GM18526 (cell line): Measurements from ENCODE around the gene DLG5.

Experiments
- POLR2A ChIP-seq: IDR thresholded peaks from 3 replicates; pipeline ENCODE4 v1.6.1; 2011; ENCODE audit not compliant: insufficient read length; ENCODE audit errors: extremely low read depth

The DLG5 gene

DNA sequence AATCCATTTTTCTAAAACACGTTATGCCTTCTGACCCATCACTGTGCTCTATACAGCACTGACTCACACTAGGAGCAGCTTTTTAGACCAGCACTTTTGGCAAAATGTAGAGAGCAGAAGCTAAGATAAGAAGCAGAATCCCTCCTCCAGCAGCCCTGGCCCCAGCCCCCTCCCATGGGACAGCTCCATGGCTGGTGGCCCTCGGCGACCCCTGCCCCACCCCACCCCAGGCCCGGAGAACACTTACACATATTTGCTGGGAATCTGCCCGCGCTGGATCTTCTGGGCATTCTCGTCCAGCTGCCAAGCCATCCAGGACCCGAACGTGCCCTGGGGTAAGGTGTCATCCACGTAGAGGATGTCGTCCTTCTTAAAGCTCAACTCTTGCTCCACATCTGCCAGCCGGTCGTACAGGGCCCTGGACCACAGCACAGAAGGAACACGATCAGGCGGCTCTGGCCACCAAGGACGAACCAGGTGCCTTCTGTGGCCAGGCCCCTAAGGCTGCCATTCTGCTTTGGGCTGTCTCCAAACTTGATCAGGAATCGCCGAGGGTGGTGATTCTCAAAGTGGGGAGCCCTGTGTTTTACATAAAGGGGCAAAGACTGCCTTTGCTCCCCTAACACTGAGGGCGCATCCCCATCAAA is 119.9 kb downstream of the DLG5 start:
- TF ChIP-seq POLR2A: no peak

DNA sequence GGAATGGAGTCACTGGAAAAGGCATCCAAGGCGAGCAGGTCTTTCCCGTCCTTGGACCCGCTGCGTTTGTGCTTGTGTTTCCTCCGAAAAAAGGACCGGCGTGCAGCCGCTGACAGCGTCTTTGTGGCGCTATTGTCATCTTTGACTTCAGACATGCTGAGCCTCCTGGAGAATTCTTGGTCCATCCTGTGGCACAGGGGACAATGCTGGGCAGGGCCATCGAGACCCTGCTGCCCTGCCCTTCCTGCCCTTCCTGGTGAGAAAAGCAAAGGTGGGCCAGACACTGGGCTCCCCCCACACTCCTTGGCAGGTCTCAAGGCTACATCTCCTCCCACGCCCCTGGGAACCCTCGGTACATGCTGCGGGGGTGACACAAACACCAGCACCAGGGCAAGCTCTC is 120.9 kb downstream of the DLG5 start:
- TF ChIP-seq POLR2A: no peak

DNA sequence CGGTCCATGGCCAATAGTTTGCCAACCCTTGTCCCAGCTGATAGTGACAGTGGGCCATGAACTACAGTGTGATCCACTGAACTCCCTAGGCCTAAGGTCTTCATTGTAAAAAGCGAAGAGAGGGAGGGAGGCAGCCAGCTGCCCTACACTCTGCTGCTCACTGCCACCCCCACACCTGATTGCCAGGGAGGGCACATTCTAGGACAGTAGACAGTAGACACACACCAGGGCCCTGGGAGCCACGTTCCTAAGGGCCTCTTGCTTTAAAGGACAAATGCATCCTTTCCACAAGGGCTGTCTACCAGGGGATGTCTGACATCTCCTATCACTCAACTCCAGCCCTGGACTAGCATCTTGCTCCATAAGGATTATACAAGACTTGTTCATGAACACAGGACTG is 122.2 kb downstream of the DLG5 start:
- TF ChIP-seq POLR2A: no peak

DNA sequence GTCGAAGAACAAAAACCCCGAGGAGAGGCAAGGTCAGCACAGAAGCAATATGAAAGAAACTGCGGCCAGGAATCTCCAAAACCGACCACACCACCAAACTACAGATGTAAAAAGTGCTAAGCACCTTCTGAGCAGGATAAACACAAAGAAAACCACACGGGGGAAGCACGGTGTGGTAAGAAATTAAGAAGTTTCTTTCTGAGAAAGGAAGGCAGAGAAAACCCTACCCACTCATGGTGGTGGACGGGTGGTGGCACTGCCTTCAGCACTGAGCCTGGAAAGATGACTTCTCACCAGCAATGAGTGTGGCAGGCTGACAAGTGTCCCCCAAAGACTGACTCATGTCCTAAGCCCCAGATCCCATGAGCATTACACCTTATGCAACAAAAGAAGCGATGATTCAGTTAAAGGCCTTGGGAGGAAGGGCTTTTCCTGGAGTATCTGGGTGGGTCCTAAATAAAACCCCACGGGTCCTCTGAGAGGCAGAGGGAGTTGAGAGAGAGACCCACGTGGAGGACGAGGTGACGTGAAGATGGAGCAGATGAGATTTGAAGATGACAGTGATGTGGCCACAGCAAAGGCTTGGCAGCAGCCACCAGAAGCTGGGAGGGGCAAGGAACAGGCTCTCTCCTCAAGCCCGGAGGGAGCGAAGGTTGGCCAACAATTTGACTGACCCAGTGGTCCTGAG is 124.9 kb downstream of the DLG5 start:
- TF ChIP-seq POLR2A: no peak

DNA sequence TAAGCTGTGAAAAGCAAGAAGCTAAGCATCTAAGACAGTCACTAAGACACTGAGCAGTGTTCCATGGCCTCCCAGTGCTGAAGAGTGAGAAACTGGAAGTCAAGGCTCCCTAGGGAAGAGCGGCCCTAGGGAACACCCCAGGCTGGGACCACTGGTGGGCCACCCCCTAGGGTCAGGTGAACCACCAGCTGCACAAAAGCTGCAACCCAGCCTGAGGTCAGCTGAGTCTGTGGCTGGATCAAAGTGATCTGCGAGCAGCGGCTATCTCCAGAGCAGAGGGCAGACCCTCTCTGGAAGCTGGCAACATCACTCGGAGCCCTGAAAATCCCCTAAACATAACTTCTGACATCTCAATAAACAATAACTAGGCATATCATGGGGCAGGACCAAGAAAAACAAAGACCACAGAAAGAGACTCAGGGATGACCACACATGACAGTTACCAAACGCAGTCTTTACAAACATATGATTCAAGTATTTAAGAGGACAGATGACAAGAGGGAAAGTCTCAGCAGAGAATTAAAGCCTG is 125.8 kb downstream of the DLG5 start:
- TF ChIP-seq POLR2A: no peak

DNA sequence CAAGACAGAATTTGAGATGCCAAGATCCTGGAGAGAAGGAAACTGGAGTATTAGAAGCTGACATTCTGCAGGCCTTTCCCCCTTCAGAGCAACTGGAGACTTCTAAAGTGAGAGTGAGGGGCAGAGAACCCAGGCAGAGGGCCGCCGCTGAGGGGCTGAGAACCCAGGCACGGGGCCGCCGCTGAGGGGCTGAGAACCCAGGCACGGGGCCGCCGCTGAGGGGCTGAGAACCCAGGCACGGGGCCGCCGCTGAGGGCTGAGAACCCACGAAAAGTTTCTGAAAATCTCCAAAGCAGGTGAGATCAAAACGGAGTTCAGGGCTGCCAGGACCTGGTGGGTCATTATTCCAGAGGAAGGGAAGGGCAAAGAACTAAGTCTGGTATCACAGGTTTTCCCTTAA is 126.2 kb downstream of the DLG5 start:
- TF ChIP-seq POLR2A: no peak

DNA sequence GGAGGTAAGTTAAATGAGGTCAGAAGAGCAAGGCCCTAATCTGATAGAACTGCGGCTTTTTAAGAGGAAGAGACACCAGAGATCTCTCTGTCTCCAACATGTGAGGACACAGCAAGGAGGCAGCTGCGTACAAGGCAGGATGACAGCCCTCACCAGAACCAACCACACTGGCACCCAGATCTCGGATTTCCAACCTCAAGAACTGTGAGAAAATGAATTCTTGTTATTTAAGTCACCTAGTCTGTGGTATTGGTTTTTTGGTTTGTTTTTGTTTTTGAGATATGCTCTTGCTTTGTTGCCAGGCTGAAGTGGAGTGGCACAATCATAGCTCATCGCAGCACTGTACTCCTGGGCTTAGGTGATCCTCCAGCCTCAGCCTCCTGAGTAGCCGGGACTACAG is 127.2 kb downstream of the DLG5 start:
- no peak for TF ChIP-seq POLR2A

DNA sequence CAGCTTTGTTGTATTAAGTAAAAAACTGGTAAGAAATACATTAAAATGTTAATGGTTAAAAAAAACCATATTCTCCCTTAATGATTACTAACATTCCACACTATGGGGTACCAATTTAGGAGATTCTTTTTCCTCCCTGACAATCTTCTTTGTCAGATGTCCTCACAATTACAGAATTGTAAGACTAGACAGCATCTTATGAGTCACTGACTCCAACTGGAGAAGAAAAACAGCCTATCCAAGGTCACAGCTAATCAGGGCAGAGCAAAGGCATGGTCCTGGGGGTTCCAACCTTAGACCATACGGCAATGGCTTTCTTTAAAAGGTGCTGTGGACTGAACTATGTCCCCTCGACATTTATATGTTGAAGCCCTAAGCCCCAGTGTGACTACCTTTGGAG is 127.6 kb downstream of the DLG5 start:
- no peak for TF ChIP-seq POLR2A

DNA sequence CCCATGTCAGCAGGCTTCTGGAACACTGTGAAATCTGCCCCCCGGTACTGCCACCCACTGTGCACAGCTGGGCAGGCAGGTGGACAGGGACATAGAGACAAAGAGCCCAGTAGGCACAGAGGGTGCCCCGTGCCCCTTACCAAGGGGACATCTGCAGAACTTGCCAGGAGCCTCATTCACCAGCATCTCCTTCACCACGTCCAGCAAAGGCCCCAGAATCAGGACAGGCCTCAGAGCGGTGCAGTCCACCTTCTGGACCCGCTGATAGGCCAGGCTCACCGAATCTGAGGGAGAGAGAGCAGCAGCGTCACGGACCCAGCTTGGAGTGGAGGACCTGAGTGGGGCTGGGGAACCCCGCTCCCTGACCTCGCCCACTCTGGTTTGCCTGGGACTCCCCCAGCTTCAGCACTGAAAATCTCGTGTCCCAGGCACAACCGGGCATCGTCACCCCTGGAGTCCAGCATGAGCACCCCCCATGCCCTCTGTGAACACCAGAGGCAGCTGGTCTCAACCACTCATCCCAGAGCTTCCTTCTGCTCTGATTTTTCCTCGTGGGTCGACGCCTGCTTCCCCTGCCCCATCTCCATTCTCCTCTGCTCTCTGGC is 130.1 kb downstream of the DLG5 start:
- TF ChIP-seq POLR2A: no peak

DNA sequence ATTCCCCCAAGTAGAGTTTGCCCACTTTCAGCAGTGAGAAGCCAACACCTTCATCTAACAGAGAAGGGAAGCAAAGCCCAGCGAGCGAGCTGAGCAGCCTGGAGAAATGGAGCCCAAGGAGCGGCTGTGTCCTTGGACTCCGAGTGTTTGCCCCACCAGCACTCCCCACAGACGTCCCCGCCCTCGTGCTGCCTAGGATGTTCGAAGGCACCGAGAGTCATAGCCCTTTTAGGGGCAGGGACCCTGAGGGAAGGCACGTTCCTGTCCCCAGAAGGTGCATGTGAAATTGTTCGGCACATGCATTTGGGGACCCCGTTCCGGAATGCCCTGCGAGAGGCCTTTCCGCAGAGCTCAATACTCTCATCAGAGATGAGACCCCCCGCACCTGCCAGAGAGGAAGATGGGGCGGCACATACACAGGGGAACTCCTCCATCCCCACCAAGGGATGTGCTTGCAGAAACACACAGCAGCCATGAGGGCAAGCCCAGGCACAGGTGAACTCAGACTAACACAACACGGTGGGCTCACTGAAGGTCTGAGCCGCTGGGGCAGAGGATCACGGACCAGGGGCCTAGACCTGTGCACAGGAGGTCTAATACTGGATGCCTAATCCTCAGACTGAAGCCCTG is 131.0 kb downstream of the DLG5 start:
- TF ChIP-seq POLR2A: no peak

DNA sequence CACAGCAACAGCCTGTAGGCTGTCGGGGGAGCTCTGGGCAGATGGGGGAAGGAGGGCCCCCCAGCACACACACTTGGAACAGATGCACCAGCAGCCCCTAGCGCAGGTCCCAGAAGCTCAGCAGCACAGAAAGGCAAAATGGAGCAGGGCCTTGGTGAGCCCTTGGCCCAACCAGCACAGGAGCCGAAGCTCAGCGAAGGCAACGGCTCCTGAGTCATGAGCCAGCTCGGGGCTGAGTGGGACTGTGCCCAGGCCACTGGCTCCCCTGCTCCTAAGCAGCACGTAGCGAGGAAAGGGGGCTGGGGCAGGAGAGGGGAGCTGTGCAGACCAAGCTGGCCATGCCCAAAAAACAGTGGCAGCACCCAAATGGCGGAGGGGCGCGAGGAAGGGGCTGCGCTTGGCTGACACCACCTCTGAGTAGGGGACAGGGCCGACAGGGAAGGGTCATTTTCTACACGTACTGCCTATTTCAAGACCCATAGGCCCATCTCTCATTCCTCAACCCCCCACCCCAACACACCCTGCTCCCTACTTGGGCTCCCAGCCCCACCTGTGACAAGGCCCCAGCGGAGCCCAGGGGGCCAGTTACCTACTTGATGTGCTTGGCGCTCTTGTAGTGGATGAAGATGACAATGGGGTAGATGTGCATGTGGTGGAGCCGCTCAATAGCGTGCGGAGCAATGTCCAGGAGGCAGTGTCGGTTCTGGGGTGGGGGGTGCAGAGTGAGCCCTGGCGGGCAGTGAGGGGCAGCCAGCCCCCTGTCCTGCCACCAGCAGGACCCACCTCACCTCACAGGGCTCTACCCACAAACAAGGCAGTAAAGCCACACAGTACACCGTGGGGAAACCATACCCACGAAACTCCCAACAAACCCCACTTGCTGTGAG is 132.1 kb downstream of the DLG5 start:
- TF ChIP-seq POLR2A: no peak

DNA sequence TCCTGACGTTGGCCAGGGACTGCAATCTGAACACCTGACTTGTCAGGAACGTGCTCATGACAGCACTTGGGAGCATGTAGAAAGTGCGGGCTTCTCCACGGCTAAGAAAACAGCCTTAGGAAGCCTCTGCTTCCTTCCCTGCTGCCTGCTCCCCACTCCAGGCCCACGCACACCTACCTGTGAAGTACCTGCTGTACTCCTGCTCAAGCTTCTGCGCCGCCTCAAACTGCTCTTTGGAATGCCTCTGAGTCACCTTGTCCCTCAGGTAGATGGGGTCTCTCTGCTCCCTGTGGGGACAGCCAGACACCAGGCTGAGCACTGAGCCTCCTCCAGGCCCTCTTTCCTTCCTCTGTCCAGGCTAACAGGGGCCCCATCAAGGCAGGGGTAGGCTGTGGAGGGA is 132.7 kb downstream of the DLG5 start:
- no peak for TF ChIP-seq POLR2A

DNA sequence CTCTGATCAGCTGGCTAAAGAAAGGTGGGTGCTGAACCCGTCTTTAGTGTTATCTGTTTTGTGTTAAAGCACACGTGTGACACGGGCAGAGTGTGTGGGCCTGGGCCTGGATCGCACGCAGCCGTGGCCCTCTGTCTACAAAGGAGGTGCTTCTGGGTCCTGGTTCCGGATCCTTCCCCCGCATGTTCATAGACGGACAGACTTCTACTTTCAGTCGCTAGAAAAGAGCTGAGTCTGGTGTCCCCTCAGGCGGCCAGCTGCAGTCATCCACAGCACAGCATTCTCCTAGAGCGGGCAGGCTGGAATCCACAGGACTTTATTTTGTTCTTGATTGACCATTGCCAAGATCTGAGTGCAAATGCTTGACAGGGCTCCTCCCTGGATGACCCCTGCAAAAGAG is 134.4 kb downstream of the DLG5 start:
- TF ChIP-seq POLR2A: no peak

DNA sequence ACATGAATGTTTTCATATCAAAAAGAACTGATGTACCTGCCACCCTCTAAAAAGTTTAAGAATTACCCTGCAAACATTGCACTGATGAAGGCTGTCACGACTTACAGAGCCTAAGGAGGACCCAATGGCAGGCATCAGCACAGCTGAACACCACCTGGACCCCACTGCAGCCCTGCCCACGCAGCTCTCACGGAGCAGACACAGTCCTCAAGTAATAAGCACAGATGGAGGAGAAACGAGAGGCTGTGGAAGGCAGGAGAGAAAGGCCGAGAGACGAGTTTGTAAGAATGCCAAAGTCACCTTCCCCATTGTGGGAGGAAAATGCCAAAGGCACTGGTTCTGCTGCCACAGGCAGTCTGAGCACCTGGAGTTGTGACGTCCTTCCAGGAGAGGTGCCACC is 135.0 kb downstream of the DLG5 start:
- TF ChIP-seq POLR2A: no peak

DNA sequence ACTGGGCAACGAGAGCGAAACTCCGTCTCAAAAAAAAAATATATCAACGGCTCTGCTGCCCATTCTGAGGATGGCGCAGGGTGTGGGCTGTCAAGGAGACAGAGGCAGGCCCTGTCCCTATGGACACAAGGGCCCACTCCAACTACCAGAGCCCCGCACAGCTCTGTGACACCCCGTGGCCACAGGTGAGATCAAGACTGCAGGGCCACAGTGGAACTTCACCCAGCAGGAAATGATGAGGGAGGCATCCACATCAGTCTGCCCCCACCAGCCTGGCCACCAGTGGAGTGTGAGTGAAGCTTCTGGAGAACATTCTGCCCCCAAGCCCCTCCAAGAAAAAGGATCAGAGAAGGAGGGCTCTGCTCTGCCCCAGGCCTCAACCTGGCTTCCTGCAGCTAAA is 136.7 kb downstream of the DLG5 start:
- TF ChIP-seq POLR2A: no peak
